ENCODE measurements around the gene STARD13. TPM values are rescaled to one million over a fixed set of nuclear protein-coding genes. Genes with fewer than 3 reads are reported as not detected.
"Not testable (repeated sequence)": the region's sequence is repeated elsewhere in the genome, so short reads cannot be mapped to it uniquely, and the experiment has no call there.

The STARD13 gene
- total RNA-seq, 1 donor, result 52.2 TPM

- no peak for DNase-seq (ENCODE audit: low read depth)
- no peak for TF ChIP-seq CTCF (IDR thresholded peaks at IDR 0.05; ENCODE audit: insufficient read depth, low read depth, low read length)
- no peak overlapping the region for H3K4me3 ChIP-seq (ENCODE audit: low read depth, low read length)
Observed at GRCh38 chr13:33172400-33172799, 113.2 kb downstream of the STARD13 start.

GRCh38 chr13:33169273-33169980 lies 116.1 kb downstream of the STARD13 start:
- peak; percentile 69 for DNase-seq (ENCODE audit: low read depth)
- H3K4me3 ChIP-seq (ENCODE audit: low read depth, low read length), result no peak overlapping the region
- no peak for TF ChIP-seq CTCF (IDR thresholded peaks at IDR 0.05; ENCODE audit: insufficient read depth, low read depth, low read length)

GRCh38 chr13:33168321-33168960 lies 117.1 kb downstream of the STARD13 start:
- no peak for DNase-seq (ENCODE audit: low read depth)
- H3K4me3 ChIP-seq (ENCODE audit: low read depth, low read length), result no peak overlapping the region
- no peak for TF ChIP-seq CTCF (IDR thresholded peaks at IDR 0.05; ENCODE audit: insufficient read depth, low read depth, low read length)

- H3K4me3 ChIP-seq (ENCODE audit: low read depth, low read length), result no peak overlapping the region
- TF ChIP-seq CTCF (IDR thresholded peaks at IDR 0.05; ENCODE audit: insufficient read depth, low read depth, low read length), result no peak
- DNase-seq (ENCODE audit: low read depth), result no peak
Observed at GRCh38 chr13:33167491-33167890, 118.1 kb downstream of the STARD13 start.

GRCh38 chr13:33165787-33166186 lies 119.8 kb downstream of the STARD13 start:
- TF ChIP-seq CTCF (IDR thresholded peaks at IDR 0.05; ENCODE audit: insufficient read depth, low read depth, low read length), result no peak
- DNase-seq (ENCODE audit: low read depth), result no peak
- no peak overlapping the region for H3K4me3 ChIP-seq (ENCODE audit: low read depth, low read length)

- no peak for TF ChIP-seq CTCF (IDR thresholded peaks at IDR 0.05; ENCODE audit: insufficient read depth, low read depth, low read length)
- peak; percentile 71 for DNase-seq (ENCODE audit: low read depth)
Observed at GRCh38 chr13:33164331-33164730, 121.2 kb downstream of the STARD13 start.

GRCh38 chr13:33162725-33163124 lies 122.8 kb downstream of the STARD13 start:
- DNase-seq (ENCODE audit: low read depth); H3K4me3 ChIP-seq (ENCODE audit: low read depth, low read length): not testable (repeated sequence)

More at GRCh38 chr13:33164331-33164730, 121.2 kb downstream of the STARD13 start:
- H3K4me3 ChIP-seq (ENCODE audit: low read depth, low read length), result no peak overlapping the region
